GM12878 (cell line): ENCODE results near the gene TWIST1. TPM values are rescaled to one million over a fixed set of nuclear protein-coding genes. Genes with fewer than 3 reads are reported as not detected.

ENCODE experiments used
- ATAC-seq: fragments of 200-7000 bp; cut with Tn5 transposase; 3 replicates; pipeline ENCODE4 v1.9.1; 2020; ENCODE audit warnings: mild to moderate bottlenecking, moderate library complexity
- BruUV-seq: library from RNA; stranded (reverse); fragments of 400-500 nt; replicated peaks from 2 replicates; lab custom pipeline; 2021; lab: Mats Ljungman, UMichigan
- CTCF ChIA-PET: fragments of 300-600 bp; sonication (Branson Sonifier 250); formaldehyde crosslinking; extraction: SDS; loops from one replicate; lab custom pipeline; 2021; ENCODE audit warnings: inconsistent platforms; lab: Yijun Ruan, JAX
- POLR2A ChIA-PET: fragments of 350-600 bp; formaldehyde crosslinking; extraction: SDS; loops from one replicate; lab custom pipeline; 2021; ENCODE audit warnings: inconsistent platforms; lab: Charles Lee
- RAD21 ChIA-PET: fragments of 300-600 bp; sonication (Branson Sonifier 250); formaldehyde crosslinking; loops from one replicate; lab custom pipeline; 2023; ENCODE audit warnings: antibody characterized with exemption; ENCODE audit not compliant: unreplicated experiment; lab: Charles Lee
- SMC1A ChIA-PET: fragments of 300-600 bp; sonication (Branson Sonifier 250); formaldehyde crosslinking; loops from one replicate; lab custom pipeline; 2023; ENCODE audit not compliant: unreplicated experiment, uncharacterized antibody; lab: Charles Lee
- DNase-seq: peaks from one replicate; pipeline ENCODE4 v3.0.0-alpha.2; 2011; ENCODE audit warnings: low read depth, low spot score
- FAIRE-seq: peaks from 3 replicates; lab custom pipeline; 2011; peaks lifted over from hg19 to GRCh38; lab: Jason Lieb, UNC
- H2AFZ ChIP-seq: 2 replicates; pipeline ENCODE4 v1.6.0; 2011; ENCODE audit warnings: low read depth, low read length, control low read depth; ENCODE audit not compliant: control insufficient read depth
- H3K27ac ChIP-seq: 2 replicates; pipeline ENCODE4 v1.5.1; 2011; ENCODE audit warnings: control low read depth; ENCODE audit not compliant: control insufficient read depth, insufficient read depth
- H3K27me3 ChIP-seq, 2 experiments: replicated peaks in 1 of 2; 2 replicates each; pipeline versions ENCODE4 v1.6.0 to v1.6.1; 2011; ENCODE audit warnings: low read length in 1 of 2; ENCODE audit not compliant: control insufficient read depth in 2 of 2, insufficient read depth in 2 of 2
- H3K36me3 ChIP-seq, 2 experiments: 2 replicates each; pipeline ENCODE4 v1.5.1; 2011; ENCODE audit warnings: low read length in 1 of 2; ENCODE audit not compliant: control insufficient read depth in 2 of 2, insufficient read depth in 2 of 2
- H3K4me1 ChIP-seq: 2 replicates; pipeline ENCODE4 v1.6.1; 2011; ENCODE audit warnings: mild to moderate bottlenecking, low read length, moderate library complexity, mixed read lengths; ENCODE audit not compliant: control insufficient read depth, insufficient read depth
- H3K4me2 ChIP-seq: 2 replicates; pipeline ENCODE4 v1.6.0; 2011; ENCODE audit warnings: control low read depth; ENCODE audit not compliant: control insufficient read depth, insufficient read depth
- H3K4me3 ChIP-seq: fragments of 200-600 bp; sonication (generic); 2 replicates; pipeline ENCODE4 v1.5.1; 2016
- H3K79me2 ChIP-seq: 2 replicates; pipeline ENCODE4 v1.6.0; 2011; ENCODE audit warnings: low read length; ENCODE audit not compliant: control insufficient read depth, insufficient read depth
- H3K9ac ChIP-seq: 2 replicates; pipeline ENCODE4 v1.8.0; 2011; ENCODE audit warnings: low read length, control low read depth, mixed read lengths; ENCODE audit not compliant: control insufficient read depth, insufficient read depth
- H3K9me3 ChIP-seq: replicated peaks from 3 replicates; pipeline ENCODE4 v1.5.1; 2011; ENCODE audit warnings: mild to moderate bottlenecking, low read length; ENCODE audit not compliant: control insufficient read depth, insufficient read depth
- H4K20me1 ChIP-seq: 2 replicates; pipeline ENCODE4 v1.6.0; 2011; ENCODE audit not compliant: control insufficient read depth, insufficient read depth
- FOXM1 ChIP-seq: IDR thresholded peaks from 2 replicates; pipeline ENCODE4 v1.6.1; 2012; ENCODE audit warnings: low read depth, mild to moderate bottlenecking, inconsistent platforms, low read length, moderate library complexity
- GABPA ChIP-seq: IDR thresholded peaks from 2 replicates; pipeline ENCODE4 v1.6.1; 2014; ENCODE audit warnings: antibody characterized with exemption, low read depth, mild to moderate bottlenecking, inconsistent platforms
- HCFC1 ChIP-seq: fragments of 150-350 bp; IDR thresholded peaks from 2 replicates; pipeline ENCODE4 v1.6.1; 2014; ENCODE audit warnings: low read length
- JUNB ChIP-seq: IDR thresholded peaks from 2 replicates; pipeline ENCODE4 v1.6.1; 2016; ENCODE audit warnings: antibody characterized with exemption, mild to moderate bottlenecking
- KLF5 ChIP-seq: fragments of 450-650 bp; IDR thresholded peaks from 2 replicates; pipeline ENCODE4 v1.6.1; 2014; ENCODE audit warnings: mild to moderate bottlenecking; ENCODE audit not compliant: partially characterized antibody
- MXI1 ChIP-seq: fragments of 150-350 bp; IDR thresholded peaks from 2 replicates; pipeline ENCODE4 v1.6.1; 2011; ENCODE audit warnings: low read depth, mild to moderate bottlenecking, inconsistent platforms, low read length, improper control_type of control experiment
- NFYA ChIP-seq: IDR thresholded peaks from 2 replicates; pipeline ENCODE4 v1.6.1; 2011; ENCODE audit warnings: low read depth, mild to moderate bottlenecking, low read length, improper control_type of control experiment, borderline replicate concordance
- NR2C1 ChIP-seq: fragments of 450-650 bp; IDR thresholded peaks from 2 replicates; pipeline ENCODE4 v1.6.1; 2017; ENCODE audit warnings: antibody characterized with exemption, mild to moderate bottlenecking, moderate library complexity
- POLR2AphosphoS2 ChIP-seq: IDR thresholded peaks from 2 replicates; pipeline ENCODE4 v1.6.1; 2011; ENCODE audit warnings: low read depth, mild to moderate bottlenecking, low read length, improper control_type of control experiment, moderate library complexity
- SUZ12 ChIP-seq: fragments of 200-600 bp; sonication (generic); IDR thresholded peaks from one replicate; pipeline ENCODE4 v1.6.1; 2018; ENCODE audit warnings: antibody characterized with exemption, mild to moderate bottlenecking; ENCODE audit not compliant: unreplicated experiment
- TARDBP ChIP-seq: IDR thresholded peaks from 2 replicates; pipeline ENCODE4 v1.6.1; 2016; ENCODE audit warnings: borderline replicate concordance
- TBL1XR1 ChIP-seq: IDR thresholded peaks from 2 replicates; pipeline ENCODE4 v1.6.1; 2012; ENCODE audit warnings: low read depth, low read length, improper control_type of control experiment
- YY1 ChIP-seq: IDR thresholded peaks from 2 replicates; pipeline ENCODE4 v1.6.1; 2011; ENCODE audit warnings: low read depth, mild to moderate bottlenecking, low read length
- ZNF274 ChIP-seq: IDR thresholded peaks from one replicate; pipeline ENCODE4 v1.8.0; 2011; ENCODE audit not compliant: insufficient read length, insufficient read depth
- ZNF384 ChIP-seq: IDR thresholded peaks from 2 replicates; pipeline ENCODE4 v1.6.1; 2012; ENCODE audit warnings: low read depth, mild to moderate bottlenecking, low read length, improper control_type of control experiment, borderline replicate concordance
- WGBS: methylation state at CpG from one replicate; pipeline ENCODE4 v1.1.6; 2016; ENCODE audit warnings: low lambda C conversion rate; ENCODE audit not compliant: insufficient replicate concordance, insufficient coverage; ENCODE audit errors: missing lambda C conversion rate; 5-methylcytosine and 5-hydroxymethylcytosine counted together
- in situ Hi-C: fragments of 300-500 bp; cut with MboI; formaldehyde crosslinking; loops from 9 replicates; pipeline ENCODE4 v1.14.3; 2018; ENCODE audit warnings: mixed read lengths
- intact Hi-C: fragments of 100-400 bp; cut with micrococcal nuclease; formaldehyde crosslinking; loops from one replicate; pipeline ENCODE4 v1.14.2; 2022; ENCODE audit not compliant: unreplicated experiment
- polyA plus RNA-seq, 11 experiments: library from polyadenylated mRNA; depleted of rRNA in 4 of 11; unstranded in 6 of 11; stranded (reverse) in 5 of 11; fragments of >200 nt; fragmentation: Nextera tagmentation in 4 of 11; fragmentation: Illumina TruSeq in 1 of 11; extraction: Ambion mirVana in 4 of 11; extraction: Trizol in 1 of 11; gene quantifications; 1 replicate in 1 of 11; 2 replicates in 10 of 11; pipeline versions ENCODE4 v1.2.1 to v1.2.3, GENCODE V29; 2011 to 2016; ENCODE audit warnings: inconsistent platforms in 2 of 11, missing spikeins in 2 of 11, low read depth in 1 of 11
- total RNA-seq, 4 experiments: library from RNA; depleted of rRNA in 3 of 4; stranded (reverse); fragments of >200 nt in 3 of 4; fragmentation: Illumina TruSeq in 1 of 4; extraction: Trizol in 1 of 4; gene quantifications; 2 replicates each; pipeline versions ENCODE4 v1.2.1 to v1.2.3, GENCODE V29; 2013 to 2021
- TF ChIP-seq, protein P1 (sequence below): fragments of 450-650 bp; IDR thresholded peaks from 2 replicates; pipeline ENCODE4 v1.6.1; 2017; ENCODE audit warnings: mild to moderate bottlenecking, moderate library complexity
- TF ChIP-seq, protein P2 (sequence below): fragments of 450-650 bp; IDR thresholded peaks from 2 replicates; pipeline ENCODE4 v1.6.1; 2018; ENCODE audit warnings: borderline replicate concordance, mild to moderate bottlenecking; ENCODE audit not compliant: partially characterized antibody

TWIST1 gene
- total and polyA plus RNA-seq, 10 of the 15 experiments (the other 5 are each of a cell fraction or from before 2014, with no cell fraction given), result not detected

DNA sequence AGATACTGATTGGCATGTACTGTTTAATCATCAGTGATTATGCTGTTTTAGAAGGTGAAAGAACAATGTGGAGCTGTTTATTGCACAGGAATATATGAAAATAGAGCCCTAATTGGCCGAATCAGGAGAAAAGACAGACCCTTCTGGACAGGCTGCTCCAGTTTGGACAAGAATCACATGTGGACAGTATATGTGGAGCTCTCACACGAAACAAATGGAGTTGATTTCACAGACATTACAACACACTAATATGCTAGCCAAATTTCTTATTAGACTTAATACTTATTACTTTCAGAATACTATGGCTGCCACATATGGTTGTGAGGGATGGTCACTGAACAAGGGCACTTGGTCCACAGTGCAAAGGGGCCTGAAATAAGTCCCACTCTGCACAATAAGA lies 15.5 kb downstream of the TWIST1 start:
- ChIA-PET CTCF (interaction anchor here (1.9 kb wide), 1 partner anchor 12 kb away, joined by 4 read pairs; no protein-coding TSS in a partner anchor), SMC1A (no interaction called here)

More for the DNA sequence above, 15.5 kb downstream of the TWIST1 start:
- no TSS peak for BruUV-seq
- ChIA-PET RAD21 (no interaction called here), POLR2A (no interaction called here)
- no peaks in the 10 kb centered on the region for H4K20me1 ChIP-seq
- no peaks in the 10 kb centered on the region; the same call in 1 of the 3 replicates for H3K9me3 ChIP-seq
- no peak for ATAC-seq
- H3K4me1 ChIP-seq, result no peaks in the 10 kb centered on the region
- peaks cover 4 to 8% of the 10 kb centered on the region in 2 experiments for H3K27me3 ChIP-seq
- H3K36me3 ChIP-seq, result no peaks in the 10 kb centered on the region
- H3K27ac ChIP-seq, result no peak overlapping the region
- TF ChIP-seq POLR2AphosphoS2 (no peak), FOXM1 (no peak), TARDBP (no peak), ZNF384 (no peak), NR2C1 (no peak), KLF5 (no peak), SUZ12 (no peak), MXI1 (no peak), ZNF274 (no peak), YY1 (no peak), HCFC1 (no peak), GABPA (no peak), JUNB (no peak), NFYA (no peak), TBL1XR1 (no peak)
- TF ChIP-seq, protein P1, sequence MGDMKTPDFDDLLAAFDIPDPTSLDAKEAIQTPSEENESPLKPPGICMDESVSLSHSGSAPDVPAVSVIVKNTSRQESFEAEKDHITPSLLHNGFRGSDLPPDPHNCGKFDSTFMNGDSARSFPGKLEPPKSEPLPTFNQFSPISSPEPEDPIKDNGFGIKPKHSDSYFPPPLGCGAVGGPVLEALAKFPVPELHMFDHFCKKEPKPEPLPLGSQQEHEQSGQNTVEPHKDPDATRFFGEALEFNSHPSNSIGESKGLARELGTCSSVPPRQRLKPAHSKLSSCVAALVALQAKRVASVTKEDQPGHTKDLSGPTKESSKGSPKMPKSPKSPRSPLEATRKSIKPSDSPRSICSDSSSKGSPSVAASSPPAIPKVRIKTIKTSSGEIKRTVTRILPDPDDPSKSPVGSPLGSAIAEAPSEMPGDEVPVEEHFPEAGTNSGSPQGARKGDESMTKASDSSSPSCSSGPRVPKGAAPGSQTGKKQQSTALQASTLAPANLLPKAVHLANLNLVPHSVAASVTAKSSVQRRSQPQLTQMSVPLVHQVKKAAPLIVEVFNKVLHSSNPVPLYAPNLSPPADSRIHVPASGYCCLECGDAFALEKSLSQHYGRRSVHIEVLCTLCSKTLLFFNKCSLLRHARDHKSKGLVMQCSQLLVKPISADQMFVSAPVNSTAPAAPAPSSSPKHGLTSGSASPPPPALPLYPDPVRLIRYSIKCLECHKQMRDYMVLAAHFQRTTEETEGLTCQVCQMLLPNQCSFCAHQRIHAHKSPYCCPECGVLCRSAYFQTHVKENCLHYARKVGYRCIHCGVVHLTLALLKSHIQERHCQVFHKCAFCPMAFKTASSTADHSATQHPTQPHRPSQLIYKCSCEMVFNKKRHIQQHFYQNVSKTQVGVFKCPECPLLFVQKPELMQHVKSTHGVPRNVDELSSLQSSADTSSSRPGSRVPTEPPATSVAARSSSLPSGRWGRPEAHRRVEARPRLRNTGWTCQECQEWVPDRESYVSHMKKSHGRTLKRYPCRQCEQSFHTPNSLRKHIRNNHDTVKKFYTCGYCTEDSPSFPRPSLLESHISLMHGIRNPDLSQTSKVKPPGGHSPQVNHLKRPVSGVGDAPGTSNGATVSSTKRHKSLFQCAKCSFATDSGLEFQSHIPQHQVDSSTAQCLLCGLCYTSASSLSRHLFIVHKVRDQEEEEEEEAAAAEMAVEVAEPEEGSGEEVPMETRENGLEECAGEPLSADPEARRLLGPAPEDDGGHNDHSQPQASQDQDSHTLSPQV, result no peak
- TF ChIP-seq, protein P2, sequence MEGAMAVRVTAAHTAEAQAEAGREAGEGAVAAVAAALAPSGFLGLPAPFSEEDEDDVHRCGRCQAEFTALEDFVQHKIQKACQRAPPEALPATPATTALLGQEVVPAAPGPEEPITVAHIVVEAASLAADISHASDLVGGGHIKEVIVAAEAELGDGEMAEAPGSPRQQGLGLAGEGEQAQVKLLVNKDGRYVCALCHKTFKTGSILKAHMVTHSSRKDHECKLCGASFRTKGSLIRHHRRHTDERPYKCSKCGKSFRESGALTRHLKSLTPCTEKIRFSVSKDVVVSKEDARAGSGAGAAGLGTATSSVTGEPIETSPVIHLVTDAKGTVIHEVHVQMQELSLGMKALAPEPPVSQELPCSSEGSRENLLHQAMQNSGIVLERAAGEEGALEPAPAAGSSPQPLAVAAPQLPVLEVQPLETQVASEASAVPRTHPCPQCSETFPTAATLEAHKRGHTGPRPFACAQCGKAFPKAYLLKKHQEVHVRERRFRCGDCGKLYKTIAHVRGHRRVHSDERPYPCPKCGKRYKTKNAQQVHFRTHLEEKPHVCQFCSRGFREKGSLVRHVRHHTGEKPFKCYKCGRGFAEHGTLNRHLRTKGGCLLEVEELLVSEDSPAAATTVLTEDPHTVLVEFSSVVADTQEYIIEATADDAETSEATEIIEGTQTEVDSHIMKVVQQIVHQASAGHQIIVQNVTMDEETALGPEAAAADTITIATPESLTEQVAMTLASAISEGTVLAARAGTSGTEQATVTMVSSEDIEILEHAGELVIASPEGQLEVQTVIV, result no peak
- intact Hi-C loops, result no loop called here
- H3K4me3 ChIP-seq, result no peak overlapping the region
- H3K4me2 ChIP-seq, result no peak overlapping the region
- no peak overlapping the region for H3K9ac ChIP-seq
- DNase-seq, result no peak
- no peak overlapping the region for H2AFZ ChIP-seq
- in situ Hi-C loops, result loop anchor here (25.0 kb wide), 1 partner anchor 560 kb away; no protein-coding TSS in a partner anchor
- 10% methylated on average over 2 of the region's 2 CpGs for WGBS
- FAIRE-seq, result no peak
- H3K79me2 ChIP-seq, result no peaks in the 10 kb centered on the region
